NCI-H510A (cell line): ENCODE measurements around the gene PRG2.

Source experiments
- DNase-seq: peaks from one replicate; lab custom pipeline; 2025; lab: John Stamatoyannopoulos, UW

The PRG2 gene

GRCh38 chr11:57395905-57396623 lies 5.6 kb upstream of the PRG2 start:
- DNase-seq, result no peak

- no peak for DNase-seq
These were observed 3.9 kb upstream of the PRG2 start for GRCh38 chr11:57394203-57394965.

GRCh38 chr11:57392763-57393105 lies 2.3 kb upstream of the PRG2 start:
- DNase-seq, result no peak

GRCh38 chr11:57392066-57392762 lies 1.8 kb upstream of the PRG2 start:
- DNase-seq, result no peak

- no peak for DNase-seq
These were observed 1.1 kb upstream of the PRG2 start for GRCh38 chr11:57391539-57391938.

GRCh38 chr11:57391111-57391510 lies 661 bp upstream of the PRG2 start:
- DNase-seq, result no peak

GRCh38 chr11:57387289-57388030 lies 3.0 kb downstream of the PRG2 start:
- no peak for DNase-seq

GRCh38 chr11:57386178-57386940 lies 4.1 kb downstream of the PRG2 start:
- no peak for DNase-seq

- no peak for DNase-seq
These were observed 9.5 kb downstream of the PRG2 start, which contains the start of gene PRG3 for GRCh38 chr11:57380975-57381374. Gene PRG3, minus strand, starts transcription at chr11:57381150. Its CDS starts 442 bp downstream, at chr11:57380708.

GRCh38 chr11:57379732-57380131 lies 10.7 kb downstream of the PRG2 start:
- no peak for DNase-seq

- DNase-seq, result no peak
These were observed 12.3 kb downstream of the PRG2 start for GRCh38 chr11:57378186-57378585.

- DNase-seq, result no peak
These were observed 13.3 kb downstream of the PRG2 start for GRCh38 chr11:57377107-57377506.

- no peak for DNase-seq
These were observed 14.1 kb downstream of the PRG2 start for GRCh38 chr11:57376095-57377090.

GRCh38 chr11:57375490-57375889 lies 15.0 kb downstream of the PRG2 start:
- no peak for DNase-seq

- no peak for DNase-seq
These were observed 15.5 kb downstream of the PRG2 start for GRCh38 chr11:57374966-57375365.

- no peak for DNase-seq
These were observed 17.3 kb downstream of the PRG2 start for GRCh38 chr11:57373146-57373545.

GRCh38 chr11:57370941-57371340 lies 19.5 kb downstream of the PRG2 start:
- no peak for DNase-seq

- no peak for DNase-seq
These were observed 20.2 kb downstream of the PRG2 start for GRCh38 chr11:57370251-57370650.

- no peak for DNase-seq
These were observed 21.6 kb downstream of the PRG2 start for GRCh38 chr11:57368845-57369232.
